HAP-1 (cell line): ENCODE measurements around the gene MUC5B.

Experiments used
- DNase-seq, 2 experiments: peaks; one replicate each; pipeline ENCODE4 v3.0.0-alpha.2; 2016 to 2020; ENCODE audit warnings: low spot score in 2 of 2
- H3K27me3 ChIP-seq: fragments of 250-450 bp; sonication (Bioruptor Pico); 2 replicates; pipeline ENCODE4 v1.5.1; 2020; ENCODE audit warnings: low read depth, mild to moderate bottlenecking, moderate library complexity
- H3K36me3 ChIP-seq: fragments of 250-450 bp; sonication (Bioruptor Pico); replicated peaks from 2 replicates; pipeline ENCODE4 v1.5.1; 2020; ENCODE audit warnings: mild to moderate bottlenecking
- H3K4me1 ChIP-seq: fragments of 250-450 bp; sonication (Bioruptor Pico); 2 replicates; pipeline ENCODE4 v1.5.1; 2020; ENCODE audit warnings: mild to moderate bottlenecking
- H3K4me3 ChIP-seq: fragments of 250-450 bp; sonication (Bioruptor Pico); 2 replicates; pipeline ENCODE4 v1.5.1; 2020; ENCODE audit warnings: mild to moderate bottlenecking, moderate library complexity
- H3K9me3 ChIP-seq: fragments of 250-450 bp; sonication (Bioruptor Pico); 2 replicates; pipeline ENCODE4 v1.5.1; 2020; ENCODE audit warnings: mild to moderate bottlenecking, moderate library complexity
- in situ Hi-C: fragments of 300-500 bp; cut with MboI; formaldehyde crosslinking; loops from 3 replicates; pipeline ENCODE4 v1.14.3; 2020; ENCODE audit warnings: low sequenced_read_pairs, inconsistent platforms, mixed read lengths

The MUC5B gene

DNA sequence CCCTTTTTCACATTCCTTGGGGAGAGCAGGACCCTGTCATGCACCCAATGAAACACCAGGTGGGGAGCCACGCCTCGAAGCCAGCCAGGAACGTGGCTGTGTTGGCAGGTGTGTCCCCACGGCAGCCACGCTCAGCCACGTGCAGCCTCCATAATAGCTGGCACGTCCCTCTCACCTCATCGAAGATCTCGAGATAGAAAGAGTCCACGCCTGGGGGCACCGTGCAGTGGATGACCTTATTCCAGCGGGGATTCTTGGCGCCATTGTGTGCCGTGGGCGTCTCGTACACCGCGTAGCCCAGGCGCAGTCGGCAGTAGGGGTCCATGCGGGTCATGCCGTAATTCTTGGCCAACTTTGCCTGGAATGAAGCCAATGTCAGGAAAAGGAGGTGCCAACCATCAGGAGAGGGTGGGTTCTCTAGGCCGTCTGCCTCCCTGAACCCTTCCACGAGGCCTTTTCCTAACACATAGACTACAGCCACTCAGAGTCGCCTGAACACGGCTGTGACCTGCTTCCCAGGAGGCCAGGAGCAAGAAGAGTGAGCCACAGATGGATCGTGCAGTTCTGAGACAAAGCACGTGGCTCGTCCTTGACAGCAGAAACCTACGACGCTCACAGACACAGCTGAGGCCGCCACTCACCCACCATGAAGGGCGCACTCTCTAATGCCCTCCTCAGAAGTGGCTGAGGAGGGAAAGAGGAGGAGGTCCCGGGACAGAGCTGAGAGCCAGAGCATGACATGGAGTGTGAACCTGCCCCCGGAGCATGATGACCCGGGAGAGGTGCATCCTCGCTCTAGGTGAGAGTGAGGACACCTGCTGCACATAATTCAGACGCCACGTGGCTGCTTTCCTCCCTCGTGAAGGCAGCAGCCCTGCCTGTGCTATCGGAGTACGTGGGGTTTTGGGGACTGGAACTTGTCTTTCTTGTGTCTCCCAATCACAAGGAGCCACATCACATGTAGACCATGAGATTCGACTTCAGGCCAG is 67.5 kb downstream of the MUC5B start:
- H3K4me1 ChIP-seq: no peaks in the 10 kb centered on the region

DNA sequence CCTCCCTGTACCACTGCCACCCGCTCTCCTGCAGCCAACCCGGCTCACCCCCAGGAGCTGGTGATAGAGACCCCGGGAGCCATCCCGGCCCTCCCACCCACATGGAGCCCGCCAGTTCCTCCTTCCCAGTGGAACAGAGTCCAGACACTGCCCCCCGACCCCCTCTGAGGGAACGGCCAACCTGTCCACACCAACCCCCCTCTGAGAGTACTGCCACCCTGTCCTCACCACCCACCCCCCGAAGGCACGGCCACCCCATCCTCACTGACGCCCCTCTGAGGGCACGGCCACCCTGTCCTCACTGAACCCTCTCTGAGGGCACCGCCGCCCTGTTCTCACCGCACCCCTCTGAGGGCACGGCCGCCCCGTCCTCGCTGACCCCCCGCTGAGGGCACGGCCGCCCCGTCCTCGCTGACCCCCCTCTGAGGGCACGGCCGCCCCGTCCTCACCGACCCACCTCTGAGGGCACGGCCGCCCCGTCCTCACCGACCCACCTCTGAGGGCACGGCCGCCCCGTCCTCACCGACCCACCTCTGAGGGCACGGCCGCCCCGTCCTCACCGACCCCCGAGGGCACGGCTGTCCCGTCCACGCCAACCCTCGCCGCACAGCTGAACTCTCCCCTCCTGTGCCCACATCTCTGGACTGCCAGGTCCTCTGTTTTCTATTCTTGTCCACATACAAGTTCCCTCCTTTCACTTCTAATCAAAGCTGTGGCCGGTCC is 68.6 kb downstream of the MUC5B start:
- H3K9me3 ChIP-seq: no peaks in the 10 kb centered on the region
- peaks cover 8% of the 10 kb centered on the region for H3K36me3 ChIP-seq
- in situ Hi-C loops: no loop called here
- H3K27me3 ChIP-seq: no peaks in the 10 kb centered on the region
- no peak for DNase-seq
- no peak overlapping the region for H3K4me3 ChIP-seq
- no peaks in the 10 kb centered on the region for H3K4me1 ChIP-seq

More for the DNA sequence above, 67.5 kb downstream of the MUC5B start:
- peaks cover 8% of the 10 kb centered on the region for H3K36me3 ChIP-seq
- no peak overlapping the region for H3K4me3 ChIP-seq
- DNase-seq: no peak
- in situ Hi-C loops: no loop called here
- no peaks in the 10 kb centered on the region for H3K27me3 ChIP-seq
- no peaks in the 10 kb centered on the region for H3K9me3 ChIP-seq

DNA sequence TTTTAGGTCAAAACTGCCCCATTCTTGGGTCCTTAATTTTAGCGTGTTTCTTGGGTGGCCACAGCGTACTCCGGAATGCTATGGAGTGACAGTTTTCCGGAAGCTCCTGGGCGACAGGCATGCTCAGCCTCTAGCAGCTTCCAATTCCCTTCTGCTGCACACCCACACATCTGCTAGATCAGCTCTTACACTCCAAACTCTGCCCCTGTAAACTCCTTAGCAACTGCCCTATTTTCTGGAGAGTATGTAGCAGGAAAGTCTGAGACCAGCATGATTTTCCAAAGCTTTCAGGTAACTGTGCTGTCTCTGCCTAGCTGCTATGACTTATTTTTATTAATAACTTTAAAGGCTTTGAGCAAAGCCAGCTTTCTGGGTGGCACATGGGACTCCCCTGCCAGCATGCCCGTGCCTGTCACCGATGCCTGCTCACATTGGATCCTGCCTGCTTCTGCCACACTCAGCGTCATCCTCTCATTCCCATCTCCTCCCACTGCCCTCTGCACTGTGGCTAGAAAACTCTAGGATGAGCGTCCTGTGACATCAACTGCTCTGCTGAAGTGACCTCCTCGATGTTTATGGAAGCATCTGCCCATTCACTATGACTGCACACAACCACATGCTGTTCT is 69.3 kb downstream of the MUC5B start:
- DNase-seq: no peak
- Histone ChIP-seq H3K4me1 (no peaks in the 10 kb centered on the region), H3K36me3 (peaks cover 8% of the 10 kb centered on the region), H3K9me3 (no peaks in the 10 kb centered on the region), H3K27me3 (no peaks in the 10 kb centered on the region), H3K4me3 (no peak overlapping the region)
- in situ Hi-C loops: no loop called here

DNA sequence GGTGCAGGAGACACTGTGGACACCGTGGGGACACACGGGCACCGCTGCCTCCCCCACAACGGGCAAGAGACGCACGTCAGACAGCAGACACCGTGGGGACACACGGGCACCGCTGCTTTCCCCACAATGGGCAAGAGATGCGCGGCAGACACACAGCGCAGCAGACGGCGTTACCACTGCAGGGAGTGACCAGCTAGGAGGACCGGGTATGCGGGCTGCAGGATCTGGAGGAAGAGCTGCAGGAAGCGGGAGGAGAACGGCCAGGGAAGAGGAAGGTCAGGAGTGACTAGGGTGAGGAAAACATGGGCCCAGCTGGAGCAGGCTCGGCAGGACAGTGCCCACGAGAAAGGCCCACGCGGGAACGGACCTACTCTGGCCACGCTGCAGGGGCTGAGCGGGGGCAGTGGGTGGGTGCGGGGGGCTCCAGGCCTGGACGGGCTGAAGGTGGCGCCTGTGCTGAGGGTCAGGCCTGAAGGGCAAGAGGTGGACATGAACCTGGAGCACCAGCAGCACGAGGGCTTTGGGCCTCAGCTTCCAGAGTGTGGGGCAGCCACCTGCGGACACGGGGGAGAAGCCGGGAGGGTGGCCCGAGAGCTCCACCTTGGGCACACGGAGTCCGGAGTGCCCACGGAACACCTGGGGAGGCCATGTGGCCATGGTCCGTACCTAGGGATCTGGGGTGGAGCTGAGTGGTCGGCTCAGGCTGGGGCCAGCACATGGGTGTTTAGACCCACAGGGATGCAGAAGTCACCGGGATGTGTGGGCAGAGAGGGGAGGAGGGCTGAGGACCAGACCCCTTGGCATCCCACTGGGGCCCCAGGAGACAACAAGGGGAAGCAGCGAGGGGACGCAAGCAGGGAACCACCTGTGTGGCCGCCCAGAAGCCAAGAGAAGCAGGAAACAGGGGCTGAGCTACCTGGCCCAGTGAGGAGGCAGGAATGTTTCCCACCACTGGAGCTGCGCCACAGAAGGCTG is 70.1 kb downstream of the MUC5B start:
- H3K36me3 ChIP-seq: peaks cover 8% of the 10 kb centered on the region
- in situ Hi-C loops: no loop called here
- no peaks in the 10 kb centered on the region for H3K27me3 ChIP-seq
- no peak for DNase-seq
- no peak overlapping the region for H3K4me3 ChIP-seq
- no peaks in the 10 kb centered on the region for H3K9me3 ChIP-seq
- H3K4me1 ChIP-seq: no peaks in the 10 kb centered on the region

DNA sequence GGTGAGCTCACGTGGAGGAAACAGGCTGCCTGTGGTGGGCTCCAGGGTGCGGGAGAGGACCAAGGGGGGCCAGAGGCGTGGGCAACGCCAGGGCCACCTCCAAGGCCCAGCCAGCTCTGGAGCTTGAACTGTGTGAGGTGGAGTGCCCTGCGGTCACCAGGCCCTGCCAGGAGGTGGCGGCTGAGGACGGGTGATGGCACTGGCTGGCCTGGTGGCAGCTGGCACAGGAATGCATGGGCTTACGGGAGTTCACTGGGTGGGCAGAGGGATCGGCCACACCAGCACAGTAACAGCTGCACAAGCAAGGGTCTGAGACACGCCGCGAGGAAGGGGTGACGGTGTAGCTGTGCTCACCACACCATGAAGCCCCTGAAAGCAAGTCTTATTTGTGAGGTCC is 70.8 kb downstream of the MUC5B start:
- H3K36me3 ChIP-seq: peaks cover 11% of the 10 kb centered on the region
- no peaks in the 10 kb centered on the region for H3K9me3 ChIP-seq
- no peak for DNase-seq
- no peaks in the 10 kb centered on the region for H3K4me1 ChIP-seq
- in situ Hi-C loops: no loop called here
- no peaks in the 10 kb centered on the region for H3K27me3 ChIP-seq
- H3K4me3 ChIP-seq: no peak overlapping the region

DNA sequence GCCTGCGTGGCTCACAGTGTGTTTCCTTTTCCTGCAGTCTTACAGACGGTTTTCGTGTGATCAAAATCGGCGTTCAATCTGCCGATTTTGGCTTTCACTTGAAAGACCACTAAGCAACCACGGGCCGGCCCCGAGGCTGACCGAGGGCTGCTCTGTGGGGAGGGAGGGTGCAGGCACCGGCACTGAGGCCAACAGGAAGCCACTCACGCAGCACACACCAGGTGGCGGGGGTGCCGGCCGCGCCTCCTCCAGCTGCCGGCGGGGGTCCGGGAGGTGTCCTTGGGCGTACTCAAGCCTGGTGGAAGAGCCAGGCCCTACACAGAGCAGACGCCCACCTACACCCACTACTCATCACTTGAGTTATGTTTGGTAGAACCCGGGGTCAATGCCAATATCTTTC is 72.2 kb downstream of the MUC5B start:
- DNase-seq: no peak
- Histone ChIP-seq H3K4me3 (no peak overlapping the region), H3K27me3 (no peaks in the 10 kb centered on the region), H3K36me3 (peaks cover 9% of the 10 kb centered on the region), H3K9me3 (no peaks in the 10 kb centered on the region), H3K4me1 (no peaks in the 10 kb centered on the region)
- in situ Hi-C loops: no loop called here

DNA sequence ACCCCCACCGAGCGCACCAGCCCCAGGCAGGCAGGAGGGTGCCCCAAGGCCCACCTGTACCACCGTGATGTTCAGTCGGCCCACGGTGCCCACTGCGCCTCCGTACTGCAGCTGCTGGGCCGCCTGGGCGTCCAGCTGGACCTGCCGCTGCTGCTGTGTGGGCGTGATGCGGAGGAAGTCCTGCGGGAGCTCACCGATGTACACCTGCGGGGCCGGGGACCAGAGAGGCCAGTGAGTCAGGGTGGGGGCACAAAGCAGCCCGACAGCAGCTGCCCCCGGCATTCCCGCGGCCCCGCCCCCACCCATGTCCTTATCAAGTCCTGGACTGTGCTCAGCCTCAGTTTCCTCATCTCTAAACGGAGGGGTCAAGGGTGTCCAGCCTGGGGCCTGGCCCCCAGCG is 72.7 kb downstream of the MUC5B start:
- Histone ChIP-seq H3K4me3 (no peak overlapping the region), H3K9me3 (no peaks in the 10 kb centered on the region), H3K4me1 (no peaks in the 10 kb centered on the region), H3K27me3 (no peaks in the 10 kb centered on the region), H3K36me3 (peaks cover 5% of the 10 kb centered on the region)
- DNase-seq: no peak
- in situ Hi-C loops: no loop called here

DNA sequence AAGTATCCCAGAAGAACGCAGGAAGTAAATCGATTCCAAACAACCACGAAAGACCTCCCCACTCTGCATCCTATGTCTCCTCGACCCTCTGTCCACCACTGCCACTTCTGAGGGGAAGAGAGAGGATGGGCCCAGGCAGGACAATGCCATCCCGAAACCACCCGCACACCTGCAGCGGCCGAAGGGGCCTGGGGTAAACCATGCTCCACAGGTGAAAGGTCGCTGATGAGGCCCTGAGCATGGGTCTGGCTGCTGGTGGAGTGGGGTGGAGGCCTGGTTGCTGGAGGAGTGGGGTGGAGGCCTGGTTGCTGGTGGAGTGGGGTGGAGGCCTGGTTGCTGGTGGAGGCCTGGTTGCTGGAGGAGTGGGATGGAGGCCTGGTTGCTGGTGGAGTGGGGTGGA is 73.4 kb downstream of the MUC5B start:
- Histone ChIP-seq H3K36me3 (peaks cover 5% of the 10 kb centered on the region; the same call in 1 of the 2 replicates), H3K4me3 (no peak overlapping the region), H3K4me1 (no peaks in the 10 kb centered on the region), H3K27me3 (no peaks in the 10 kb centered on the region), H3K9me3 (no peaks in the 10 kb centered on the region)
- peak in 1 of 2 experiments; percentile 1 for DNase-seq
- in situ Hi-C loops: no loop called here

DNA sequence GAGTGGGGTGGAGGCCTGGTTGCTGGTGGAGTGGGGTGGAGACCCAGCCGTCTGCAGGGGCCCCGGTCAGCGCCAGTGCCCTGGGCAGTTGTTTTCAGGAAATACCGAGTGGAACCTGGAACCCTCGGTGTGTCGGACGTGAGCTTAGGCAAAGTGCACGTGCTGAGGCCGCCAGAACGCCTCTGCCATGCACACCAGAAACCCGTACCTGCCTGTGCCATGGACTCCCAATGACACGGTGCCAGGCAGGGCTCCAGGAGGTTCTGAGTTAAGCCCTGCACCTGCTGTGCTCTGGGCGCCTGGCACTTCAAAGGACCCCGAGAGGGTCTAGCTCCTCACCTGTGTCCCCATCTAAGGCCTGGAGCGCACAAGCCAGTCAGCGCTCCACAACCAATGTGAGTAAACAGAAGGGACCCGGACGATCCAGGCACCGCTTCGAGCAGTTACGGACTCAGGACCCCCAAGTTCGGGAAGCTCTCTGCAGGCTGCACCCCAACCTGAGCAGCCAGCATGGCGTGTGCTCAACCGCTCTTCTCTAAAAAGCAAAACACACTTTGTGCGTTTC is 74.2 kb downstream of the MUC5B start:
- Histone ChIP-seq H3K4me1 (no peaks in the 10 kb centered on the region), H3K4me3 (no peak overlapping the region), H3K9me3 (no peaks in the 10 kb centered on the region), H3K36me3 (peaks cover 5% of the 10 kb centered on the region; the same call in 1 of the 2 replicates), H3K27me3 (no peaks in the 10 kb centered on the region)
- DNase-seq: peak in 1 of 2 experiments; percentile 3
- in situ Hi-C loops: no loop called here

DNA sequence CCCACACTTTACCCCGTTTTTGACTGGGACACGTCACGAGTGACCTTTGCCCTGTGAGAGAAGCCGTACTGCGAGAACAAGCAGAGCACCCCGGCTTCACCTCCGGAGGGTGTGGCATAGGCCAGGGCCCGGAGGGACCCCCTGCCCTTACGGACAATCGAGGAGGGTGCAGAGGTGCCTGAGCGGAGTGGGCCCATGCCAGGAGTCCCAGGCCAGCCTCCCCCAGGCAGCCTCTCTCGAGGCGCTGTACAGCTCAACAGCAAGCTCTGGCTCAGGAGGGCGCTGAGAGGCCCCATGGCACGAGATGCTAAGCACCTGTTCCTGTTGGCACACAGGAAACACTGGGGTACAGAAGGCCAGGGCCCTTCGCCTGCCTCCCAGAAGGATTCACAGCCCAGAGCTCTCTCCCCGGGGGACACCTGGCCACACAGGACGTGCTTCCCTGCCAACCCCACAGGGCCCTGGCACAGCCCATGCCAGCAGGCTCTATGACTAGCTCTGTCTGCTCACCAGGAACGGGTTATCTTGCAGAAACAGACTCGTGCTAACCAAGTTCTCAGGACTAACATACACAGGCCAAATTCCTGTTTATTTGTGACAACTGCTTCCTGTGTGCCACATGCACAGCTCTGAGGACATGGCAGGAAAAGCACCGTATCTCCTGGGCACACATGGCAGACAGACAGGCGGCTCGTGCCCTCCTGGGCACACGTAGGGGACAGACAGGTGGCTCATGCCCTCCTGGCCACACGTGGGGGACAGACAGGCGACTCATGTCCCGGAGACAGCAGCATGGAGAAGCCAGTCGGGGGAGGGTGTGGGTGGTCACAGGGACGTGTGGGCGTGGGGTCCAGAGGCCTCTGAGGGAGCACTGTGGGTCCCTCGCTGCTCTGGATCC is 75.0 kb downstream of the MUC5B start:
- Histone ChIP-seq H3K4me1 (no peaks in the 10 kb centered on the region), H3K9me3 (no peaks in the 10 kb centered on the region), H3K36me3 (peaks cover 5% of the 10 kb centered on the region; the same call in 1 of the 2 replicates), H3K4me3 (no peak overlapping the region), H3K27me3 (no peaks in the 10 kb centered on the region)
- DNase-seq: peak in 1 of 2 experiments; percentile 3
- in situ Hi-C loops: no loop called here

DNA sequence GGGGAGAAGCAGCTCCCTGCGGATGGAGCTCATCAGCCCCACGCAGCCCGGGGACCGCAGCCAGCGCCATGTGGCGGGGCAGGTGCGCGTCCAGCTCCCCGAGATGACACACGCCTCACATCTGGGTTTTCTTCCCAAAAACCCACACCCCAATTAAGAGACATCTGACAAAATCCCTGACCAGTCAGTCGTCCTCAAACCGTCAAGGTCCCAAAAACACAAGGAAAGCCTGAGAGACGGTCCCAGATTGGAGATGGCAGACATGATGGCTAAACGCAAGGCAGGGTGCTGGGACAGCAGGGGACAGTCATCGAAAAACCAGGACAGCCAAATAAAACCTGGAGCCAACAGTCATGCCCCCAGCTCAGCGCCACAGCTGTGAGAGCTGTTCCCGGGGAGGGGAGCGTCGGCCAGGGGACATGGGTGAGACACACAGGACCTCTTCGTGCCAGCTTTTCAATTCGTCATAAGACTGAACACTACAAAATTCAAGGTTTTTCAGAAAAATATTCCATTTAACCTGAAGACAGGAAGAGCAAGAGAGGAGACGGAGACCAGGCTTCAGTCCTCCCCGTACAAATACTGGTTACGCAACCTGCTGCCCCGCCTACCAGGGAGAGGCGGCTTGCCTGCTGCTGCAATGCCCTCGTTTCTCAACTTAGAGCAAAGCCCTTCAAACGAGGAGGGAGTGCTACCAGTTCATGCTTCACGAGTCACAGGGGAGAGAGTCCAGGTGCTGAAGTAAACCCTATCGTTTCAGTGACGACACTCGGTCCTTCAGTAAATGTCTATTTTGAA is 76.0 kb downstream of the MUC5B start:
- no peaks in the 10 kb centered on the region for H3K27me3 ChIP-seq
- H3K9me3 ChIP-seq: no peaks in the 10 kb centered on the region
- DNase-seq: peak in 1 of 2 experiments; percentile 29
- H3K4me3 ChIP-seq: no peak overlapping the region
- in situ Hi-C loops: no loop called here
- H3K36me3 ChIP-seq: peaks cover 5% of the 10 kb centered on the region; the same call in 1 of the 2 replicates
- no peaks in the 10 kb centered on the region for H3K4me1 ChIP-seq
